DOHH2 (cell line): ENCODE measurements around the gene TEX52.

Experiments
- H3F3A ChIP-seq: fragments of 200-600 bp; sonication (generic), shearing (Covaris generic); 2 replicates; pipeline ENCODE4 v1.6.0; 2016; ENCODE audit warnings: antibody characterized with exemption, mild to moderate bottlenecking; ENCODE audit not compliant: control insufficient read depth, insufficient read depth
- H3K27ac ChIP-seq: fragments of 200-600 bp; sonication (generic); 2 replicates; pipeline ENCODE4 v1.5.1; 2014; ENCODE audit warnings: low read depth, mild to moderate bottlenecking, low read length, moderate library complexity
- H3K27me3 ChIP-seq: fragments of 200-600 bp; sonication (generic); 2 replicates; pipeline ENCODE4 v1.6.1; 2014; ENCODE audit warnings: mild to moderate bottlenecking, low read length, mixed read lengths; ENCODE audit not compliant: control insufficient read depth
- H3K36me3 ChIP-seq: fragments of 200-600 bp; sonication (generic); 2 replicates; pipeline ENCODE4 v1.6.1; 2014; ENCODE audit warnings: mild to moderate bottlenecking, low read length, moderate library complexity, mixed read lengths; ENCODE audit not compliant: control insufficient read depth
- H3K4me1 ChIP-seq: fragments of 200-600 bp; sonication (generic); 2 replicates; pipeline ENCODE4 v1.6.1; 2014; ENCODE audit warnings: mild to moderate bottlenecking, low read length, mixed read lengths; ENCODE audit not compliant: control insufficient read depth
- H3K4me2 ChIP-seq: fragments of 200-600 bp; sonication (generic); 2 replicates; pipeline ENCODE4 v1.6.0; 2014; ENCODE audit warnings: mild to moderate bottlenecking, low read length, moderate library complexity
- H3K4me3 ChIP-seq: fragments of 200-600 bp; sonication (generic); 2 replicates; pipeline ENCODE4 v1.5.1; 2014; ENCODE audit warnings: mild to moderate bottlenecking, low read length, mixed read lengths
- H3K79me2 ChIP-seq: fragments of 200-600 bp; sonication (generic); 2 replicates; pipeline ENCODE4 v1.6.1; 2014; ENCODE audit warnings: mild to moderate bottlenecking, low read length, mixed read lengths; ENCODE audit not compliant: control insufficient read depth
- H3K9me2 ChIP-seq: fragments of 200-600 bp; sonication (generic); replicated peaks from 2 replicates; pipeline ENCODE4 v1.6.1; 2014; ENCODE audit warnings: mild to moderate bottlenecking, low read length, mixed read lengths; ENCODE audit not compliant: control insufficient read depth
- H3K9me3 ChIP-seq: fragments of 200-600 bp; sonication (generic); 2 replicates; pipeline ENCODE4 v1.6.1; 2014; ENCODE audit warnings: antibody characterized with exemption, low read length, mixed read lengths; ENCODE audit not compliant: control insufficient read depth, insufficient read depth
- H4K20me1 ChIP-seq: fragments of 200-600 bp; sonication (generic); 2 replicates; pipeline ENCODE4 v1.6.0; 2014; ENCODE audit warnings: low read depth, mild to moderate bottlenecking, antibody characterized with exemption, low read length, moderate library complexity; ENCODE audit not compliant: control insufficient read depth, insufficient read depth
- CTCF ChIP-seq: fragments of 200-600 bp; sonication (generic); IDR thresholded peaks from one replicate; pipeline ENCODE4 v1.5.1; 2014; ENCODE audit warnings: antibody characterized with exemption, mild to moderate bottlenecking, low read depth, low read length; ENCODE audit not compliant: poor library complexity, severe bottlenecking
- EZH2phosphoT487 ChIP-seq: fragments of 200-600 bp; sonication (generic); IDR thresholded peaks from 2 replicates; pipeline ENCODE4 v1.6.1; 2017; ENCODE audit warnings: borderline replicate concordance, mild to moderate bottlenecking, antibody characterized with exemption, low read length, moderate library complexity, mixed read lengths

The TEX52 gene

GRCh38 chr12:2900642-2901041 lies 43.8 kb upstream of the TEX52 start:
- Histone ChIP-seq H3K4me3 (no peak overlapping the region), H3K9me3 (no peaks in the 10 kb centered on the region), H3K4me2 (no peak overlapping the region), H3F3A (no peaks in the 10 kb centered on the region), H3K79me2 (peaks cover 9% of the 10 kb centered on the region; the same call in 1 of the 2 replicates), H3K27me3 (no peaks in the 10 kb centered on the region), H3K36me3 (no peaks in the 10 kb centered on the region), H3K4me1 (peaks cover 8% of the 10 kb centered on the region), H3K27ac (no peak overlapping the region), H4K20me1 (no peaks in the 10 kb centered on the region), H3K9me2 (no peaks in the 10 kb centered on the region)
- TF ChIP-seq EZH2phosphoT487, result no peak
- no peak for TF ChIP-seq CTCF

GRCh38 chr12:2897418-2897817 lies 40.6 kb upstream of the TEX52 start:
- no peaks in the 10 kb centered on the region for H3K9me2 ChIP-seq
- H3K27ac ChIP-seq, result no peak overlapping the region
- no peaks in the 10 kb centered on the region for H3K4me1 ChIP-seq
- H4K20me1 ChIP-seq, result no peaks in the 10 kb centered on the region
- TF ChIP-seq CTCF (no peak), EZH2phosphoT487 (no peak)
- H3K79me2 ChIP-seq, result peaks cover 12% of the 10 kb centered on the region; the same call in 1 of the 2 replicates
- H3K4me2 ChIP-seq, result no peak overlapping the region
- no peaks in the 10 kb centered on the region for H3K27me3 ChIP-seq
- no peaks in the 10 kb centered on the region for H3K36me3 ChIP-seq
- H3K4me3 ChIP-seq, result no peak overlapping the region
- H3F3A ChIP-seq, result no peaks in the 10 kb centered on the region
- no peaks in the 10 kb centered on the region for H3K9me3 ChIP-seq

- no peaks in the 10 kb centered on the region for H3K9me2 ChIP-seq
- H3K4me3 ChIP-seq, result no peak overlapping the region
- H3F3A ChIP-seq, result peaks cover 3% of the 10 kb centered on the region; the same call in 1 of the 2 replicates
- H3K27me3 ChIP-seq, result no peaks in the 10 kb centered on the region
- no peaks in the 10 kb centered on the region for H3K9me3 ChIP-seq
- no peak overlapping the region for H3K4me2 ChIP-seq
- H3K36me3 ChIP-seq, result no peaks in the 10 kb centered on the region
- H4K20me1 ChIP-seq, result no peaks in the 10 kb centered on the region
- peaks cover 9% of the 10 kb centered on the region for H3K4me1 ChIP-seq
- TF ChIP-seq EZH2phosphoT487, result no peak
- TF ChIP-seq CTCF, result no peak
- peaks cover 27% of the 10 kb centered on the region for H3K79me2 ChIP-seq
- no peak overlapping the region for H3K27ac ChIP-seq
Measured at GRCh38 chr12:2895511-2895910, 38.7 kb upstream of the TEX52 start.

GRCh38 chr12:2895051-2895451 lies 38.2 kb upstream of the TEX52 start:
- TF ChIP-seq EZH2phosphoT487 (no peak), CTCF (no peak)
- H3K79me2 ChIP-seq, result peaks cover 27% of the 10 kb centered on the region
- H4K20me1 ChIP-seq, result no peaks in the 10 kb centered on the region
- no peaks in the 10 kb centered on the region for H3K27me3 ChIP-seq
- H3K9me2 ChIP-seq, result no peaks in the 10 kb centered on the region
- H3F3A ChIP-seq, result peaks cover 3% of the 10 kb centered on the region; the same call in 1 of the 2 replicates
- H3K4me3 ChIP-seq, result no peak overlapping the region
- no peaks in the 10 kb centered on the region for H3K36me3 ChIP-seq
- H3K4me1 ChIP-seq, result peaks cover 13% of the 10 kb centered on the region
- H3K27ac ChIP-seq, result no peak overlapping the region
- H3K4me2 ChIP-seq, result no peak overlapping the region
- no peaks in the 10 kb centered on the region for H3K9me3 ChIP-seq
